ENCODE measurements around the gene TRIM24.

DNA sequence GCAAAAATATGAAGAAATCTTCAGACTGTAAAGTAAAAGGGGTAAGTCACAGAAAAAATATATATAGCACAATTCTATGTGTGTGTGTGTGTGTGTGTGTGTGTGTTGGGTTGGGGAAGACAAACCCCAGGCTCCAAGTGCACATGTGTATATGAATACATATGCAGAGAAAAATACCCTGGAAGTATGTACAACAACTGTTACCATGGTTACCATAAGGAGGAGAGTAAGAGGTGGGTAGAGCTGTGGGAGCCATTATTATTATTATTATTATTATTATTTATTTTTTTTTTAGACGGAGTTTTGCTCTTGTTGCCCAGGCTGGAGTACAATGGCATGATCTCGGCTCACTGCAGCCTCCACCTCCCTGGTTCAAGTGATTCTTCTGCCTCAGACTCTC lies 23.7 kb upstream of the TRIM24 start:
- TF ChIP-seq, protein P1, sequence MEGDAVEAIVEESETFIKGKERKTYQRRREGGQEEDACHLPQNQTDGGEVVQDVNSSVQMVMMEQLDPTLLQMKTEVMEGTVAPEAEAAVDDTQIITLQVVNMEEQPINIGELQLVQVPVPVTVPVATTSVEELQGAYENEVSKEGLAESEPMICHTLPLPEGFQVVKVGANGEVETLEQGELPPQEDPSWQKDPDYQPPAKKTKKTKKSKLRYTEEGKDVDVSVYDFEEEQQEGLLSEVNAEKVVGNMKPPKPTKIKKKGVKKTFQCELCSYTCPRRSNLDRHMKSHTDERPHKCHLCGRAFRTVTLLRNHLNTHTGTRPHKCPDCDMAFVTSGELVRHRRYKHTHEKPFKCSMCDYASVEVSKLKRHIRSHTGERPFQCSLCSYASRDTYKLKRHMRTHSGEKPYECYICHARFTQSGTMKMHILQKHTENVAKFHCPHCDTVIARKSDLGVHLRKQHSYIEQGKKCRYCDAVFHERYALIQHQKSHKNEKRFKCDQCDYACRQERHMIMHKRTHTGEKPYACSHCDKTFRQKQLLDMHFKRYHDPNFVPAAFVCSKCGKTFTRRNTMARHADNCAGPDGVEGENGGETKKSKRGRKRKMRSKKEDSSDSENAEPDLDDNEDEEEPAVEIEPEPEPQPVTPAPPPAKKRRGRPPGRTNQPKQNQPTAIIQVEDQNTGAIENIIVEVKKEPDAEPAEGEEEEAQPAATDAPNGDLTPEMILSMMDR (conservative IDR thresholded peaks at IDR 0.05), result no peak
- TF ChIP-seq ZFX (IDR thresholded peaks at IDR 0.05), result no peak
